ENCODE results near the gene WBP1L. TPM values are rescaled to one million over a fixed set of nuclear protein-coding genes. Genes with fewer than 3 reads are reported as not detected.

Gene WBP1L
- total and polyA plus RNA-seq, 4 donors = 19.1 to 52.3 (median 45.2) TPM

DNA sequence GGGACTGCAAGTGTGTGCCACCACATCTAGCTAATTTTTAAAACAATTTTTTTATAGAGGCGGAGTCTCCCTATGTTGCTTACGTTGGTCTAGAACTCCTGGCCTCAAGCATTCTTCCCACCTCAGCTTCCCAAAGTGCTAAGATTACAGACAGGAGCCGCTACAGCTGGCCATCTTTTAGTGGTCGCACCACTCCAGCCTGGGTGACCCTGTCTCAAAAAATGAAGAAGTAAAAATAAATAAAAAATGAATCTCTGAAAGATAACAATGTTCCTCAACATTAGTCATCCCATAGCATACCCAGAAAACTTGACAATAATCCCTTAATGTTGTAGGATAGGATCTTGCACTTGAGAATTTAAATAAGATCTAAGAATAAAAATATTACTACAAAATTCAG is 18.2 kb downstream of the WBP1L start:
- H3K27ac ChIP-seq (ENCODE audit: low read depth in 1 of 2, low read length in 1 of 2) = no peak overlapping the region
- H3K4me1 ChIP-seq (ENCODE audit: control insufficient read depth in 5 of 5, insufficient read depth in 5 of 5, low read length in 5 of 5) = peaks cover 0 to 12% (median 6%) of the 10 kb centered on the region in 5 donors
- H3K27me3 ChIP-seq (ENCODE audit: control insufficient read depth in 3 of 3, insufficient read depth in 3 of 3, low read length in 2 of 3) = no peaks in the 10 kb centered on the region
- WGBS, 2 donors = 95 to 97% methylated on average over 4 of the region's 4 CpGs
- no peak overlapping the region for H3K9ac ChIP-seq (ENCODE audit: insufficient read depth in 1 of 2, low read length in 2 of 2)
- DNase-seq = no peak
- no peaks in the 10 kb centered on the region for H3K9me3 ChIP-seq (ENCODE audit: control insufficient read depth in 4 of 4, insufficient read depth in 3 of 4, low read length in 3 of 4)
- no peak for ATAC-seq (ENCODE audit: insufficient read depth, low FRiP score)
- H3K4me3 ChIP-seq = no peak overlapping the region
- peaks cover 0 to 9% (median under 1%) of the 10 kb centered on the region in 4 donors for H3K36me3 ChIP-seq (ENCODE audit: control insufficient read depth in 4 of 4, insufficient read depth in 4 of 4, low read length in 4 of 4)
- TF ChIP-seq, protein P1, sequence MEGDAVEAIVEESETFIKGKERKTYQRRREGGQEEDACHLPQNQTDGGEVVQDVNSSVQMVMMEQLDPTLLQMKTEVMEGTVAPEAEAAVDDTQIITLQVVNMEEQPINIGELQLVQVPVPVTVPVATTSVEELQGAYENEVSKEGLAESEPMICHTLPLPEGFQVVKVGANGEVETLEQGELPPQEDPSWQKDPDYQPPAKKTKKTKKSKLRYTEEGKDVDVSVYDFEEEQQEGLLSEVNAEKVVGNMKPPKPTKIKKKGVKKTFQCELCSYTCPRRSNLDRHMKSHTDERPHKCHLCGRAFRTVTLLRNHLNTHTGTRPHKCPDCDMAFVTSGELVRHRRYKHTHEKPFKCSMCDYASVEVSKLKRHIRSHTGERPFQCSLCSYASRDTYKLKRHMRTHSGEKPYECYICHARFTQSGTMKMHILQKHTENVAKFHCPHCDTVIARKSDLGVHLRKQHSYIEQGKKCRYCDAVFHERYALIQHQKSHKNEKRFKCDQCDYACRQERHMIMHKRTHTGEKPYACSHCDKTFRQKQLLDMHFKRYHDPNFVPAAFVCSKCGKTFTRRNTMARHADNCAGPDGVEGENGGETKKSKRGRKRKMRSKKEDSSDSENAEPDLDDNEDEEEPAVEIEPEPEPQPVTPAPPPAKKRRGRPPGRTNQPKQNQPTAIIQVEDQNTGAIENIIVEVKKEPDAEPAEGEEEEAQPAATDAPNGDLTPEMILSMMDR (IDR thresholded peaks at IDR 0.05; ENCODE audit: control extremely low read depth, extremely low read depth) = no peak

- Histone ChIP-seq H3K36me3 (ENCODE audit: control insufficient read depth in 4 of 4, insufficient read depth in 4 of 4, low read length in 4 of 4) (peaks cover 0 to 9% (median 0%) of the 10 kb centered on the region in 4 donors), H3K9ac (ENCODE audit: insufficient read depth in 1 of 2, low read length in 2 of 2) (no peak overlapping the region), H3K4me3 (no peak overlapping the region), H3K4me1 (ENCODE audit: control insufficient read depth in 5 of 5, insufficient read depth in 5 of 5, low read length in 5 of 5) (peaks cover 0 to 18% (median 10%) of the 10 kb centered on the region in 5 donors), H3K27ac (ENCODE audit: low read depth in 1 of 2, low read length in 1 of 2) (peak overlapping the region; percentile 8 to 10), H3K27me3 (ENCODE audit: control insufficient read depth in 3 of 3, insufficient read depth in 3 of 3, low read length in 2 of 3) (no peaks in the 10 kb centered on the region), H3K9me3 (ENCODE audit: control insufficient read depth in 4 of 4, insufficient read depth in 3 of 4, low read length in 3 of 4) (no peaks in the 10 kb centered on the region)
- DNase-seq (no peak), ATAC-seq (ENCODE audit: insufficient read depth, low FRiP score) (no peak)
- 70 to 79% methylated on average over 7 of the region's 7 CpGs for WGBS, 2 donors
- TF ChIP-seq, protein P1 (IDR thresholded peaks at IDR 0.05; ENCODE audit: control extremely low read depth, extremely low read depth) = no peak
Measured at GRCh38 chr10:102762401-102763015, 18.8 kb downstream of the WBP1L start.

- H3K4me1 ChIP-seq (ENCODE audit: control insufficient read depth in 5 of 5, insufficient read depth in 5 of 5, low read length in 5 of 5) = peaks cover 0 to 18% (median 11%) of the 10 kb centered on the region in 5 donors
Measured at GRCh38 chr10:102763037-102763607, 19.4 kb downstream of the WBP1L start.

More at GRCh38 chr10:102763037-102763607, 19.4 kb downstream of the WBP1L start:
- Histone ChIP-seq H3K4me3 (no peak overlapping the region), H3K36me3 (ENCODE audit: control insufficient read depth in 4 of 4, insufficient read depth in 4 of 4, low read length in 4 of 4) (peaks cover 0 to 9% (median 0%) of the 10 kb centered on the region in 4 donors), H3K9ac (ENCODE audit: insufficient read depth in 1 of 2, low read length in 2 of 2) (no peak overlapping the region), H3K9me3 (ENCODE audit: control insufficient read depth in 4 of 4, insufficient read depth in 3 of 4, low read length in 3 of 4) (no peaks in the 10 kb centered on the region), H3K27me3 (ENCODE audit: control insufficient read depth in 3 of 3, insufficient read depth in 3 of 3, low read length in 2 of 3) (no peaks in the 10 kb centered on the region), H3K27ac (ENCODE audit: low read depth in 1 of 2, low read length in 1 of 2) (peak overlapping the region in 1 of 2 donors; percentile 8)
- 86 to 91% methylated on average over 7 of the region's 7 CpGs for WGBS, 2 donors
- no peak for DNase-seq
- ATAC-seq (ENCODE audit: insufficient read depth, low FRiP score) = no peak
- TF ChIP-seq, protein P1 (IDR thresholded peaks at IDR 0.05; ENCODE audit: control extremely low read depth, extremely low read depth) = no peak

All from lung (tissue), 12 donors.